GM21360 (cell line): ENCODE data around the gene FGF22.
A peak's percentile ranks its signal among the peaks of the same experiment; 100 is the strongest.
"Not testable (repeated sequence)": the region's sequence is repeated elsewhere in the genome, so short reads cannot be mapped to it uniquely, and the experiment has no call there.

Experiments
- ATAC-seq: cut with Tn5 transposase; IDR thresholded peaks from one replicate; pipeline ENCODE4 v1.9.1; 2021; ENCODE audit warnings: mild to moderate bottlenecking, moderate library complexity; ENCODE audit not compliant: unreplicated experiment

FGF22 gene

GRCh38 chr19:639253-640160, at the start of gene FGF22:
Gene FGF22 (plus strand): TSS chr19:639879. CDS start chr19:639926, 47 bp downstream.
- peak; percentile 58 for ATAC-seq

DNA sequence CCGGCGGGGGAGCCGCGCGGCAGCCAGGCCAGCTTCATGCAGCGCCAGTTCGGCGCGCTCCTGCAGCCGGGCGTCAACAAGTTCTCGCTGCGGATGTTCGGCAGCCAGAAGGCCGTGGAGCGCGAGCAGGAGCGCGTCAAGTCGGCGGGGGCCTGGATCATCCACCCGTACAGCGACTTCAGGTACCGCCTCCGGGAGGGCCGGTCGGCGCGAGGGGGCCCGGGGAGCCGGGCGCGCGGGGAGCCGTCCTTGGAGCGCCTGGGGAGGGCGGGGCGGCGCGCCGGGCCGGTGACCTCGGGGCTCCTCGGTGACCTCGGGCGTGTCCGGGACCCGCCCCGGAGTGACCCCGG, 49.3 kb upstream of the FGF22 start:
- no peak for ATAC-seq

- ATAC-seq, result no peak
These were observed 49.0 kb upstream of the FGF22 start for GRCh38 chr19:590750-591098.

DNA sequence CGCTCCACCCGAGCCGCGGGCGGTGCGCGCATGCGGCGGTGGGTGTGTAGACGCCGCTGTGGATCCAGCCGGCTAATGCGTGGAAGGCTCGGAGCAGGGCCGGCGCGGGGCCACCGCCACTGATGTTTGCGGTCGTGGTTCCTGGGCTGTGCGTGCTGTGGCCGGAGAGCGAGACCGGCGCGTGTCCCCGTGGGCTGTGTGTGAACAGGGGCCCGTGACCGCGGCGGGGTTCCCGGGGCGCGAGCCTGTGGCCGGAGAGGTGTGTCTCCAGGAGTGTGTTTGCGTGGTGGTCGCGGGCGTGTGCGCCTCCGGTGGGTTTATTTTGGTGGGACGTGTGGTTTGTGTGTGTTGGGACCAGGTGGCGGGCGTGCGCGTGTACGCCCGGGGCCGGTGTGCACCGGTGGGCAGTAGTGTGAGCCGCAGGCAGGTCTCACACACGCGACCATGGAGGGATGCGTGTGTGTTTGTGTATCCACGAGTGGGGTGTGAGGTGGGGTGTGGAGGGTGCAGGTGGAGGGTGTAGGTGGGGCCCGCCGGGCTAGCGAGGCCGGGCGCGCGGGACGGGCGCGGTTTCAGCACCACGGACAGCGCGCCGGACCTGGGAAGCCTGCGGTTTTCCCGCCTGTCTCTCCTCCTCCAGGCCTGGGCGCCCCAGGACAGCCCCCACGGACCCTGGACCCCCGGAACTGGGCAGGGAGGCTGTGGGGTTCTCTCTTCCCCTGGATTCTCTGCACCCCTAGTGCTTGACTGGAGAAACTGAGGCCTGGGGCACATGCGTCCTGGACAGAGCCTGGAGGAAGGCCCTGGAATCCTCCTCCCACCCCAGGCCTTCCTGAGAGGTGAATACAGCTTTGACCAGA, 48.4 kb upstream of the FGF22 start:
- ATAC-seq, result no peak

DNA sequence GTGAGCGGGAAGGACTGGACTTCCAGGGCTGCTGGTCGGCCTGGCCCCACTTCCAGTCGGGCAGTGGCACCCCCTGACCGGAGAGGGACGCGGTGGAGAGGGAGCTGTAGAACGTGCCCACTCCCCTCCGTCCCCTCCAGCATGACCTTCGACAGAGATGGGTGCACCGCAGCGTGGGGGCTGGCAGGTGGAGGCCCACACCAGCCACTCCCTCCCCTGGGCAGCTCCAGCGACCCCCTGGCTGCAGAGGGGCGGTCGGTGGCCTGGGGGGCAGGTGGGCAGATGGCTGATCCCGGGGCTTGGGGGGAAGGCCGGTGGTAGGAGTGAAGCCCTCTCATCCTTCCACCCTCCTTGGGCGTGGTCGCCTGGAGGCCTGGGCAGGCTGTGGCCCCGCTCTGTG, 47.6 kb upstream of the FGF22 start:
- ATAC-seq, result no peak

DNA sequence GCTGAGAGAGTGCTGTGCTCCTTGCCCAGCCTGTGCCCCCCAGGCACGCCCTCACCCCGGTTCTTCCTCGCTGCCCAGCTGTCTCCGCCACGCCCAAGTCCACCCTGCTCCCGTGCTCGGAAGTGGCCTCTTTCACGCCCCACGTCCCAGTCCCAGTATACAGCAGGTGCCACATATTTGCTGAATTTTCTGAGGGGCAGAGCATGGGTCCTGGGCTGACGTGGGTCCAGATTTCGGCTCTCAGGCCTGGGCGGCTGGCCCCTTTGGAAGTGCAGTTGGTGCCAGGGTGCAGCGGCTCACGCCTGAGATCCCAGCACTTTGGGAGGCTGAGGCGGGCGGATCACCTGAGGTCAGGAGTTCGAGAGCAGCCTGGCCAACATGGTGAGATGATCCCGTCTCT, 46.6 kb upstream of the FGF22 start:
- no peak for ATAC-seq

DNA sequence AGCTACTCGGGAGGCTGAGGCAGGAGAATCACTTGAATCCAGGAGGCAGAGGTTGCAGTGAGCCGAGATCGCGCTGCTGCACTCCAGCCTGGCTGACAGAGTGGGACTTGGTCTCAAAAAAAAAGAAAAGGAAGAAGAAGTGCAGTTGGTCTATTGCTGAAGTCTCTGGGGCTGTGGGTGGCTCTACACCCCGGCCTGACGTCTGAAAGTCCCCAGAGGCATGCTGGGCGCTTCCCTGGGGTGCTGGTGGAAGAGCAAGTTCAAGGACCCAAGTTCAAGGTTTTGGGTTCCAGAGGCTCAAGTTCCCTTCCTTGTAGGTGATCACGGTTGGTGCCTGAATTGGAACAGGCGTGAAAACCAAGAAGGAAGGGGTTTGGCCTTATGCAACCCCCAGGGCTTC, 46.2 kb upstream of the FGF22 start:
- ATAC-seq, result no peak

- ATAC-seq, result no peak
These were observed 45.3 kb upstream of the FGF22 start for GRCh38 chr19:594265-594870.

GRCh38 chr19:595326-596262, 44.1 kb upstream of the FGF22 start:
- no peak for ATAC-seq

GRCh38 chr19:596263-596655, 43.4 kb upstream of the FGF22 start:
- ATAC-seq, result no peak

- no peak for ATAC-seq
These were observed 42.0 kb upstream of the FGF22 start for GRCh38 chr19:597406-598315.

- no peak for ATAC-seq
These were observed 38.4 kb upstream of the FGF22 start for GRCh38 chr19:601310-601709.

- ATAC-seq, result no peak
These were observed 37.9 kb upstream of the FGF22 start for GRCh38 chr19:601790-602189.

DNA sequence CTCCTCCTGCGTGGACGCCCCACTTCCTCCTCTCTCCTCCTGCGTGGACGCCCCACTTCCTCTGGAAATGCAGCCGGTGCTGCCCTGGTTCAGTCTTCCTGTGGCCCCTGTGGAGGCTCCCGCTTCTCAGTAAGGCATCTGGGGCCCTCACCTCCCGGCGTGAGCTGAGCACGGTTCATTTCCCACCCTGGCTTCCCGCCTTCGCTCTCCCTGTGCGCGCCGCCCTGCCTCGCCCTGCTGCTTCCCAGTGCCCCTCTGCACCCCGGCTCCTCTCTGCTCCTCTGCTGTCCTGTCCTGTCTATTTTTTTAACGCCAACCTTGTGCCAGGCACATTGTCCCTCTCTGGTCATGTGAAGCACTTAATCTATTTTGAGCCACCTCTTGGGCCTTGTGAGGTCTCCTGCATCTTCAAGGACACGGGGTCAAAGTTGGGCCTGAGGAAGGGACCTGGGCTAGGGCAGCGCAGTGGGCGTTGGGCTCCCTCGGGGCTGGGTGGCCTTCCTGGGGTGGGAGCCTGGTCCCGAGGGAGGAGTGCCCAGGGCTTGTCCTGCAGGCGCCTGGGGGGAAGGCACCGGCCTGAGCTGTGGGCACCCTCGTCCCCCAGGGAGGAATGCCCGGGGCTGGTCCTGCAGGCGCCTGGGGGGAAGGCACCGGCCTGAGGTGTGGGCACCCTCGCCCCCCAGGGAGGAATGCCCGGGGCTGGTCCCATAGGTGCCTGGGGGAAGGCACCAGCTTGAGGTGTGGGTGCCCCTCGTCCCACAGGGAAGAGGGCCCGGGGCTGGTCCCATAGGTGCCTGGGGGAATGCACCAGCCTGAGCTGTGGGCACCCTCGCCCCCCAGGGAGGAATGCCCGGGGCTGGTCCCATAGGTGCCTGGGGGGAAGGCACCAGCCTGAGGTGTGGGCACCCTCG, 37.0 kb upstream of the FGF22 start:
- no peak for ATAC-seq

GRCh38 chr19:603302-603639, 36.4 kb upstream of the FGF22 start:
- not testable (repeated sequence) for ATAC-seq

GRCh38 chr19:603779-604178, 35.9 kb upstream of the FGF22 start:
- not testable (repeated sequence) for ATAC-seq

GRCh38 chr19:604355-604754, 35.3 kb upstream of the FGF22 start:
- ATAC-seq, result no peak
